HG02943 (cell line): ENCODE results near the gene MRPL9.
"Not testable (repeated sequence)": the region's sequence is repeated elsewhere in the genome, so short reads cannot be mapped to it uniquely, and the experiment has no call there.

Experiments
- ATAC-seq: cut with Tn5 transposase; IDR thresholded peaks from one replicate; pipeline ENCODE4 v1.9.1; 2021; ENCODE audit warnings: mild to moderate bottlenecking, low read depth, moderate library complexity; ENCODE audit not compliant: unreplicated experiment

MRPL9 gene

DNA sequence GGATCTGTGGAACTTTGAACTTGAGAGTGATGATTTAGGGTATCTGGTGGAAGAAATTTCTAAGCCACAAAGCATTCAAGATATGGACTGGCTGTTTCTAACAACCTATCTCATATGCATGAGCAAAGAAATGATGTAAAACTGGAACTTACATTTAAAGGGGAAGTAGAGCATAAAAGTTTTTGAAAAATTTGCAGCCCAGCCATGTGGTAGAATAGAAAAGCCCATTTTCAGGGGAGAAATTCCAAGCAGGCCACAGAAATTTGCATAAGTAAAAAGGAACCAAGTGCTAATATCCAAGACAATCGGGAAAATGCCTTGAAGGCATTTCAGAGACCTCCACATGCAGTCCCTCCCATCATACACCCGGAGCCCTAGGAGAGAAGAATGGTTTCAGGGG, 26.3 kb downstream of the MRPL9 start:
- ATAC-seq = no peak

DNA sequence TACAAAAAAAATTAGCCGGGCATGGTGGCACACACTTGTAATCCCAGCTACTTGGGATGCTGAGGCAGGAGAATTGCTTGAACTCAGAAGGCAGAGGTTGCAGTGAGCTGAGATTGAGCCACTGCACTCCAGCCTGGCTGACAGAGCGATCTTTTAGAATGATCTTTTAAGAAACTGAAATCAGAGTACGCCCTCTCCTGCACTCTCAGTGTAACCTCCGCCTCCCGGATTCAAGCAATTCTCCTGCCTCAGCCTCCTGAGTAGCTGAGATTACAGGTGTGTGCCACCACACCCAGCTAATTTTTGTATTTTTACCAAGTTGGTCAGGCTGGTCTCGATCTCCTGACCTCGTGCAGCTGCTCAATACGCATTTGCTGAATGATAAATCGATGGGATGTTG, 29.3 kb downstream of the MRPL9 start:
- ATAC-seq = not testable (repeated sequence)

DNA sequence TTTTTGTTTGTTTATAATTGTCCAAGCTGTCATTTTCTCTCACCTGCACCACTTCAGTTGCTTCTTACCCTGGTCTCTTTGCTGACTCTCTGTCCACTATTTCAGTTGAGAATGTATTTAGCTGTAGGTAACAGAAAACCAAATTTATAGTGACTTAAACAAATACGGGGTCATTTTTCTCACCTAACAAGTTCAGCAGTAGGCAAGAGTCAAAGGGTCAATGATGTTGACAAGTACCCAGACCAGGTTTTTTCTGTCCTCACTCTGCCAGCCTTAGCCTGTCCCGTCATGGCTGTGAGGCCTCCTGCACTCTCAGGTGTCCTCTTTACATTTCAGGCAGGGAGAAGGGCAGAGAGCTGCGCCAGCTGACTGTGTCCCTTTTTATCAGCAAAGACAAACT, 30.2 kb downstream of the MRPL9 start:
- no peak for ATAC-seq

DNA sequence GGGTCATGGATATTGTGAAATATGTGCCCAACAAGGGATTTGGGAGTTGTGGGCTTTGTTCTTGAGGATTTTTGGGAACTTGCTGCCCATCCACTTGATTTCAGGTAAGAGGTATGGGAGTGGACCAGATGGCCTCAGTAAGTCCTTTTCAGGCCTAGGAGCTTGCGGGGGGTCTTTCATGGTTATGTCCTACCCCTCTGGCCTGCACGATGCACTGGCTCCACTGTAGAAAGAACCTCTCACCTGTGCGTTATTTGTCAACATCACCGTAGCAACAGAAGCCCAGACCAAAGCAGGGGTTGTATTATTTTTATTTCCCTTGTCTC, 33.4 kb downstream of the MRPL9 start:
- ATAC-seq = no peak

DNA sequence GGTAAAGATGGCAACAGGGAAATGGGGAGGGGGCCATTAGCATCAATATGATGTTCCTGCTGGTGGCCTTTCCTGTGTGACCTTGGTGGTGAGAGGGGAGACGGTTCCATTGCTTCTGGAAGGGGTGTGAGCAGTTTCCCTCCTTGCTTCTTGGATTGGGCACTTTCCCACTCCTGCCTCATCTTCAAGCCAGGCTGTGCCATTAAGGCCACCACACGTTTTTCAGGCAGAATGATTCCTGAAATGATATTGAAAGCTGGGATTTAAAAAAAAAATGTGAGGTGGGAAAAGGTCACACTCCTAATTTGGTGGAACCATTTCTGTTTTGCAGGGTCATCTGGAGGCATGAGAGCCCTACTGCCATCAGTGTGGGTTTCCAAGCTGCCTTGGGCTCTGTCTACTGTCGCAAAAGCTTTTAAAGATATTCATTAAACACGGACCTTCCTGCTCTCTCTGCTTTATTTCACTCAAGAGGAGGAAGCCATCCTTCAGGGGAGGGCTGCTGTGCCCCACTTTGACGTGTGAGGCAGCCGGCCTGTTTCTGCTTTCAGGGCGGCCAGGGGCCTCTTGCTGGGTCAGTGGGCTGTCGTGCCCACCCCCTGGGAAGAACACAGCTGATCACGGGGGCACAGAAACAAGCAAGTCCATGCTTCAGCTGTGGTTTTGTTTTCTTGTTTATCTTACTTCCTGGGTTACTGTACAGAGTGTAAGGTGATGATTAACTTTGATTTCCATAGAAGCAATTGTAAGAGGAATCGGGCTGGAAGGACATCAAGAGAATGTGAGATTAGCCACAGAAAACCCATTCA, 33.9 kb downstream of the MRPL9 start:
- ATAC-seq = no peak

DNA sequence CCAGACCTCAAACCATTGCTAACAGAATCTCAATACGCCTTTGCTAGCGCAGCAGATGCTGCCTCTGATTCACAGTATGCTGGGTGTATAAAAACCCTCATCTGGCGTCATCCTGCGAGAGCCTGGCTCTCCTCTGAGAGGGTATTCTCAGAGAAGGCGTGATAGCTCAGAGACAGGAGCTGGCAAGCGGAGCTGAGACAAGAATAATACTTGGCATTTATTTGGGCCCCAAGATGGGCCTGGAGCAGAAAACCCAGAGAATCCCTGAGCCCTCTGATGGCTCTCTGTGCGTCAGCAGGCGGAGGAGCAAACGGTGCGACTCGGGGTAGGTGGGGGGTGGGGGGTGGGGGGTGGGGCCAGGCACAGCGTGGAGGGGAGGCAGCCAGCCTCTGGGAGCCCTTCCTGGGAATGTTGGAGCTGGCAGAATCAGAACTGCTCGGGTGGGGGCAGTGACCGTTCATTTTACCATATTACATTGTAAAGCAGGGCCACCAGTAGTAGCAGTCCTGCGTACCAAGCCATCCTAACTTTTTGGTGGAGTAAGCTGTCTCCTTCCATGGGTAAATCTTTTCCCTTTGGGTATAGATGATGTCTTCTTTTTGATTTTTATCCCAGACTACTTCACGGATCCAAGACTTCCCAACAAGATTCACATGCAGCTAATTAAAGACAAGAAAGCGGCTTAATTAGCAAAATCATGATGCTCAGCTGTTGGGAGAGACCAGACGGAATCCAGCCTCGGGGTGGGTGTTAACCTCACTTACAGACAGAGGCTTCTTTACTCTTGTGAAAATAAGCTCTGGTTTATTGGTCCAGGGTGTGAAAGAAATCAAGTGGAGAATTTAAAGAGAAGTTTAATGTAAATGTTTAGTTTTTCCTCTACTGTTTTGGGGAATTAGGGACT, 34.9 kb downstream of the MRPL9 start:
- ATAC-seq = no peak

DNA sequence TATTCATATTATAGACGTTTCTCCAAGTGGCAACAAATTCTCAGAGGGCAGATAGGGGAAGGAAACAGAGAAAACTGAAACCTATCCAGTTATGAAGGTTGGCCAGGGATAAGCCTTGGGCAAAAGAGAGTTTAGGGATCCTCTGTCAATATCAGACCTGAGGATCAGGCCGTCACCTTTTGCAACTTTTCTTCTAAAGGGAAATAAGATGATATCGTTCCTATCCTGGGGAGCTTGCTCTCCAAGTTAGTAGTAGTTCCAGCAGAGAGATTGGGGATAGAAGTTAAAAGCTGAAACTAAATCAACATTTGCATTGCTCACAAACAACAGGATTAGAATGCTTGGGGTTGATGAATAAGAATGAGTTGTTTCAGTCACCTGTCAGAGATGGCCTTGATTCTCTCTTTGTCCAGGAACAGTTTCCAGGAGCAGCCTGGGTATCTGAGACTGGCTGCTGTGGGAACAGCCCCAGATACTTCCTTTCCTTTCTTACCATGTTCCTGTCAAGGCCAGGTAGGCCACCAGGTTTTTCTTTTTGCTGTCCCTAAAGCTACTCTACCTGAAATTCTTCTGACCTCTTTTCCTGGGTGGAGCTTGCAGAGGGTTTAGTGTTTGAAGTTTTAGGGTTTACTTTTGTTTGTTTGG, 39.4 kb downstream of the MRPL9 start:
- ATAC-seq = no peak

DNA sequence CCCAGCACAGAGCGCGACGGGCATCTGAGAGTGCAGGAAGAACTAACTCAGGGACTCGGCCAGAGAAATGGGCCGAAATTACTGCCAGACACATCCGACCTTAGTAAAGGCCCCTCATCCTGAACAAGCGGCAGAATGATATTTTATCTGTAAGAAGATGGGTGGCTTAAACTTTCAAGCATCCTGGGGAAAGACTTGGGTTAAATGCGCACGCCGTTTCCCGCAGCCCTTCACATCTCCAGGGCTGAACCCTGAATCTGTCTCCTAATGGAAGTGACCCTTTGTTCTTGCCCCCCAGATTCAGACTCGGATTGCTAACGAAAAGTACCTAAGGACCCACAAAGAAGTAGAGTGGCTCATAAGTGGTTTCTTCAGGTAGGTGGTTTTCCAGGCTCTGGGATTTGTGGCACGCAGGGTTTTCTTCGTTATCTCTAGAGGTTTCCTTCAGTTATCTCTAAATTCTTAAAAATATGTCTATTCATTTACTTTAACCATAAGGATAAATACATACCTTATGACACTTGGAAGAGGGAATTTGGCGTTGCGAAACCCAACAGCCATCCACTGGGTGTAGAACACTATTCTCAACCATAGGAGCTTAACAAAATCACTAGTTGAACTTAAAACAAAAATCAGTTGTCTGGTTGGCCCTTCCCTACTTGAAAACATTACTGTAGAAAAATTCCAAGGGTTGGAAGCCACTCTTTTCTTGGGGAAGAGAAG, 41.3 kb downstream of the MRPL9 start:
- no peak for ATAC-seq

DNA sequence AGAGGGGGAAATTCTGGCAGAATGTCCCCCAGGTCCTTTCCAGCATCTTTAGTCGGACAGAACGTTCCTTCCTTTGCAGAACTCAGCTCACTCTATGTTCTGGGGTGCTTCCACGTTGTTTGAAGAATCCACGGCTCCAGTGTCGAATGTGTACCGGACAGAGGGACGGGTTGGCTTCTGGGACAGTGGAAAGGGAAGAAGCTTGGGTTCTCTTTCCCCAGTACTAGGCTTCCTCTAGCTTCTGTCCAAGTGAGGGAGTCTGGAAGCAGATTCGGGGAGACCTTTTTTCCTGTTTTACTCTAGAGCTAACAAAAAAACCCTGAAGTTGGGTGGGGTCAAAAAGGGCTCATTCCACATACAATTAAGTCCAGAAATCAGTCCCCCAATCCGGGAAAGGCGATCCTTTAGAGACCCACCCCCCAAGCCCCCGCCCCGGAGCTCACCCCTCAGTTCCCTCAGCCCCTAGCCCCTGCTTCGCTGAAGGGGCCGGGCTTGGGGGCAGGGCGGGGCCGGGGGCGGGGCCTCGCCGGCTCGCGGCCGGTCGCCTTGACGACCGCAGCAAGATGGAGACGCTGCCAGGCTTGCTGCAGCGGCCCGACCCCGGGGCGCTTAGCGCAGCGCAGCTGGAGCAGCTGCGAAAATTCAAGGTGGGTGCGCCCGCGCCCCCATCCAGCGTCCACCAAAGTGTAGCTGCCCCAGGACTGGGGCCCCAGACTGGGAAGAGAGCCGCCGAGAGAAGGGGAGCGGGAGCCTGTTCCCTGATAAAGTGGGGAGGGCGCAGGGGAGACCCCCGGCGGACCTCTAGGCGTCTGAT, 42.1 kb downstream of the MRPL9 start, which contains the start of gene RIIAD1:
RIIAD1 (plus strand) TSS at position 549 of the 814 bp plus-strand sequence; CDS start at position 564, 15 bp downstream.
- no peak for ATAC-seq

DNA sequence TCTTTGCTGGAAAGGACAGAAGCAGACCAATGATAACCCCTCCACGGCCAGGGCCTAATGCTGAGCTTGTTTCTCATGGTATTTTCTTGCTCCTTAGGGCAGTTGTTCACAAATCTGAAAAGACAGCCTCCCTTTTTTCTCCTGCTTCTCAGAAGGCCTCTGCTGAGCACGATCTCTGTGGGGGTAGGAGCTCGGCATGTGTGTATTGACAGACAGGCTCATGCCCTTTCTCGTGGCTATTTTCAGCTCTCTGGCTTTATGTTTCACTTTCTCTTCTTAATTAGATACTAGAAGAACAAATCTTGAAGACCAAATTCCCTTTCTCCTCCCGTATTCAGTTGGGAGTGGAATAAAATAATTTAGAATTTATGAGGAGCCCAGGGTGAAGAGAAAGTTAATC, 42.7 kb downstream of the MRPL9 start:
- no peak for ATAC-seq

DNA sequence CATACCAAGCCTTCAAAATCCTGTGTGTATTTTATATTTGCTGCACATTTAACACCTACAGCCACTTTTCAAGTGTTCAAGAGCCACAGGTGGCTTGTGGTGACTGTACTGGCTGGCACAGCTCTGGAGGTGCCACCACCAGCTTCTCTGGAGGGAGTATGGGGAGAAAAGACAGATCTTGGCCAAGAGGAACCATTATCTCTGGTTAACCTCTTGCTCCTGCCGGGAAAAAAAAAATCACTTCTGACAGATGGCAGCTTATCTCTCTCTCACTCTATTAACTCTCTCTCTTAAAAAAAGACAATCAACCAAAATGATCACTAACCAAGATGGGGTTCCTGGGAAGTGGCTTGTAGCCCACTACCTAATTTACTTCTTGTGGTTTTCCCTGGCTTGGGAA, 43.2 kb downstream of the MRPL9 start:
- ATAC-seq = no peak

DNA sequence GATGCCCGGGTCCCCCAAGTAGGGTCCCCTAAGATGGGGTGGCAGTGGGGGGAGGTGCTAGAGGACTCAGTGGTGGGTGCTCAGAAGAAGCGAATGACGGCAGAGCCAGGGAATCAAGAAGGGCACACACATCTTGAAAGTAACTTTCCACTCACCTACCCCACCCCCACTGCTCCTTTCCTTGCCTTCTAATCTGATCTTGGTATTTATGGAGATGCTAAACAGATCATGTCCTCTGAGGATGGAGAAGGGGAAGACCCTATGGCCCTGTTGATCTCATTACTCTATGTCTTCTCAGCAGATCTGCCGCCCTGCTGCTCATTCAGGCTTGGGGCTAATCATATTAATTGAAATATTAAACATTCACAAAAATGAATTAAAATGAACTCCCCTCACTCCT, 44.6 kb downstream of the MRPL9 start:
- no peak for ATAC-seq

DNA sequence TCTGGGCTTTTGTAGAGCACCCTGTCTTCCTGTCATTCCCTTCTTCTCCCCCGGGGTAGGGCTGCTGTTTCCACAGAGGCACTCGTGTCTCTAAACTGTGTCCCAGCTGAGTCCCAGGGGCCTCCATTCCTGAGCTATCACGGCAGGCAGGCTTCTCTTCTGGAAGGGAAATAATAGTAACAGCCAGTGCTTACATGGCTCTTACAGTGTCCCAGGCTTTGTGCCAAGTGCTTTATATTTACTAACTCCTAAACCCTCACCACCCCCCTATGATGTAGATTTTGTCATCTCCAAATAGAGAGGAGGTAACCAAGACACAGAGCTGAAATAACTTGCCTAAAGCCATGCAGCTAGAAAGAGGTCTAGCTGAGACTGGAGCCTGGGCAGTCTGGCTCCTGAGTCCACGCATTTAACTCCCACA, 45.3 kb downstream of the MRPL9 start:
- ATAC-seq = no peak

DNA sequence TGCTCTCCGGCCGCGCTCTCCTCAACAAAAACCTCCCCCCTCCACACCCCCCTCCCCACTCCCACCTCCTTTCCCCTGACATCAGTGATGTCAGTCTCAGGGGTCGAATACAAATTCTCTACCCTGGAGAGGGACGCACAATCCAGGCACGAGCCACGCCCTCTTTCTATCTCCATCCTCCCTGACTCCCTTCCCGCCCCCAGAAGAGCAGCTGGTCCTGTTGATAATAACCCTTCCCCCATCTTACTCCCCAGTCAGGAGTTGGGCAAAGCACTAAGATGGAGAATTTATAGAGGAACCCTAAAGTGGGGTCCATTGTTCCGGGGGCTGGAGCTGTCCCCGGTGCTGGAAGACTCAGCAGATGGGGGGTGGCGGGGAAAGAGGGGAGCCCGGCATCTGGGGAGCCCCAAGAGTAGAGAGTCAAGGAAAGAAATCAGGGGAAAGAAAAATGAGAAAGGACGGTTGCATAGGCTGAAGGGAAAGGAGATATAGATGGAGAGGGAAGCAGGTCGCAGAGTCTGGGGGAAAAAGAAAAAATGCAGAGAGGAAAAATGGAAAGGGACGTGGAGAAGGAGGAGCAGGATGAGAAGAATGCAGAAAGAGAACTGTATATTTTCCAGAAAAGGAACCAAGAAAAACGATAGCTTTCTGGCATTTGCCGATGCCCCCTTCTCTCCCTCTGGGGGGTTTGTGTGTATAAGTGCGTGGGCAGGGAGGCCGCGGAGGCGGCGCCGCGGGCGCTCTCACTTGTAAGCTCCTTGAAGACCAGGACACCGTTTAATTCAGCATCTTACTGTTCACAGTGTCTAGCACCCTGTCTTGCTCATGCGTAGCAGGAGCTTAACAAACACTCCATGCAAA, 46.3 kb downstream of the MRPL9 start, which contains the start of gene CELF3:
CELF3 (minus strand) TSS at position 33 of the 861 bp plus-strand sequence. CDS start 783 bp downstream, outside the sequence.
- no peak for ATAC-seq

DNA sequence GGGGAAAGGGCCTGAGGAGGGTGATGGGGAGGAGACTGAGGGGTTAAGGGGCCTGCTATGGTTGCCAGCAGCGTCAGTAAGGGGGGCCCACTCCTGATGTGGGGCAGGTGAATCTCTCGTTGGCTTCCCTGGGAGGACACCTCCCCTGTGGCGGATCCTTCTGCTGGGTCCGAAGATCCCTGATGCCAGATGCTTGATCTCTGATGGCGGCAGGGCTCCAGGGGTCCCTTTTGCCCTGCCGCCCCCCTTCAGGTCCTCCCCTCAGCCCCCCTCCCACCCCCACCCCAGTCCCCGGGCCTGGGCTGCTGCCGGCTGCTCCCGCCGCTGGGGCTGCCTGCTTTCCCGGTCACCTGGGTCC, 46.9 kb downstream of the MRPL9 start:
- no peak for ATAC-seq

DNA sequence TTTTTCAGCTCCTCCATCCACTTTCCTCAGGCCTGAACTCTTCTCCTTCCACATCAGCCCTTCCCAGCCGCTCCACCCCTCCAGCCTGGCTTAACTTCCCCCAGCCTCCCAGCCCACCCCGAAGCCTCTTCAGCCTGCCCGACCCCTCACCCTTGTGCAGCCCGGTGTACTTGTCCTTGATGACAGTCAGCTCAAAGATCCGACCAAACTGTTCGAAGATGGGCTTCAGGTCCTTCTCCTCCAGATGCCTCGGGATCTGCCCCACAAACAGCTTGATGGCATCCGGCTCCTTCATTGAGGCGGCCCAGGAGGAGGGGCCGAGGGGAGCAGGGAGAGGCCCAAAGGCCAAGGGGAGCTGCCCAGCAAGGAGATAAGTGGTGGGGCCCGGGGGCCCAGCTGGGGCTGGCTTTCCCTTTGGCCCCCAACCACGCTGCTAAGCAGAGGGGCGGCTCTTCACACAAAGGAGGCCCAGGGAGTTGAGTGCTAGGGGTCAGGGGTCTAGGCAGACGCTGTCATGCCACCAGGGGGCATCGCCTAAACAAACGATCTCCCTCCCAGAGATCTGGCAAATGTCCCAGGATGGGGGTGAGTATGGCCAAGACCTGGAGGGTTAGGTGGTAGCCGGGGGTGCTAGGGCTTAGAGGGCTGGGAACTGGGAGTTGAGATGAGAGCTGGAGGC, 47.4 kb downstream of the MRPL9 start:
- no peak for ATAC-seq

DNA sequence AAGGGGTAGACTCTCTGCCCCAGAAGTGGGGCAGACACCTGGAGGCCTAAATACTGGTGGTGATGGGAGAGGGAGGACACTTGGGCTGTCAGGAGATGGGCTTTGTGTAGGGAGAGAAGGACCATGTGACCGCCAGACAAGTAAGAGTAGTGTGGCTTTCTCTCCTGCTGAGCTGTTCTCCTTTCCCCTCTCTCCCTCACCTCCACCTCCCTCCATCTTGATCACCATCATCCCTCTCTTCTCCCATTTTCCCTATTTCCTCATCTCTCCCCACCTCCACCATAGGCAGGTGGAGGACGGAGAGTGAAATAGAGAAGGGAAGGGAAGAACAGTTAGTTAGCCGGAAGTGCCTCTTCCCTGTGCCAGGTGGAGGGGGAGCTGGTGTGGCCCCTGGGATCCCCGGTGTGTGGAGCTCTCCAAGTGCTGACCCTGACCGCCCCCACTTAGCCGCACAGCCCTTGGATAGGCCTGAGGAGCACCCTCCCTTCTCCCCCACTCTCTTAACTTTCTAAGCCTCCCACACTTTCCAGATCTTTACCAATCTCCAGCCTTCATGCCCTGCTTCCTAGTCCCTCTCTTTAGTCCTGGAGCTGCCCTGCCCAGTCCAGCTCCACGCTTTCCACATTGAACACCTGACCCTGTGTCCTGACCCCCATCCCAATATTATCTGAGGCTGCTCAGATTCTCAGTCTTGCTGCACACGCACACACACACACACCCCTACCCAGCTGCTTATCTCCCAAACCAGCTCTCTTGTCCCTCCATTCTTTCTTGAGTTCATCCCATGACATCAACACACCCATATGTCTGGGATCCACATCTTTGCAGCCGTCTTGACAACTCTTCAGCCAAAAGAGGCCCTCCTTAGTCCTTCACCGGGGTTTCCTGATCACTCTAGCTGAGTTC, 48.2 kb downstream of the MRPL9 start:
- ATAC-seq = no peak
